ENCODE measurements around the gene TENM4. TPM values are rescaled to one million over a fixed set of nuclear protein-coding genes. Genes with fewer than 3 reads are reported as not detected.

Gene TENM4
- total and polyA plus RNA-seq, 4 donors, result 24.8 to 70.5 (median 38.1) TPM

GRCh38 chr11:78796956-78797355 lies 643.9 kb downstream of the TENM4 start:
- WGBS (ENCODE audit: insufficient coverage), result 88% methylated on average over 1 of the region's 2 CpGs

DNA sequence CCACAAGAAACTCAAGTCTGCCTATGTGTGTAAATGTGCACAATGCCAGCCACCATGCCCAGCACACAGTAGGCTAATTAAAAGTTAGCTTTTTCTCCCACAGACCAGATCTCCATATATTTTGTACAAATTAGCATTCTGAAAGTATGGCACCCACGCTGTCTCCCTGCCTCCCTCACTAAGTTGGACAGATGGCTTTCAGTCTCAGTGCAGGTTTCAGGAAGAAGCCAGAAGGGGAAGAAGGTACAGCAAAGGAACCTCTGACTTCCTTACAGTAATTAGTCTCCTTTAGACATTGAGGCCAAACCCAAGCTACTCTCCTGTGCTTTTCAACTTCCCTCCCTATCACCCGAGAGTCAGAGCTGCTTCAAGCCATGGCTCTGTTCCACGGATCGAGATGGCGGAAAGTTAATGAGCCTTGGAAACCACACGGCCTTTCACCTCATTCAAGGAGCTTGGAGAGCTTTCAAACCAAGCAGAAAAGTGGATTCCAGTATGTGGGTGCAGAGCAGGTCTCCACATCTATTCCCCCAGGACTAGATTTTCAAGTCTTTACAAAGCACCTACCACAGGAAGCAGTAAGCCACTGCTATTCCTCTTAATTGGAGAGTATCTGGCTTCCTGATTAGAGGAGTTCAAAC lies 645.1 kb downstream of the TENM4 start:
- 52% methylated on average over 2 of the region's 6 CpGs for WGBS (ENCODE audit: insufficient coverage)
- DNase-seq (ENCODE audit: low read depth in 4 of 6, low spot score in 6 of 6), result no peak

More at GRCh38 chr11:78796956-78797355, 643.9 kb downstream of the TENM4 start:
- Histone ChIP-seq H3K9me3 (ENCODE audit: control insufficient read depth, insufficient read depth, low read length) (no peaks in the 10 kb centered on the region), H3K27me3 (ENCODE audit: control insufficient read depth, insufficient read depth, low read length) (peaks cover 2% of the 10 kb centered on the region), H3K36me3 (ENCODE audit: control insufficient read depth, insufficient read depth, low read length) (peaks cover 12% of the 10 kb centered on the region), H3K4me3 (ENCODE audit: low read depth, low read length) (no peak overlapping the region), H3K4me1 (ENCODE audit: control insufficient read depth, insufficient read depth, low read length) (peaks cover 22% of the 10 kb centered on the region), H3K27ac (ENCODE audit: low read depth, low read length) (no peak overlapping the region)
- no peak for DNase-seq (ENCODE audit: low read depth in 4 of 6, low spot score in 6 of 6)

DNA sequence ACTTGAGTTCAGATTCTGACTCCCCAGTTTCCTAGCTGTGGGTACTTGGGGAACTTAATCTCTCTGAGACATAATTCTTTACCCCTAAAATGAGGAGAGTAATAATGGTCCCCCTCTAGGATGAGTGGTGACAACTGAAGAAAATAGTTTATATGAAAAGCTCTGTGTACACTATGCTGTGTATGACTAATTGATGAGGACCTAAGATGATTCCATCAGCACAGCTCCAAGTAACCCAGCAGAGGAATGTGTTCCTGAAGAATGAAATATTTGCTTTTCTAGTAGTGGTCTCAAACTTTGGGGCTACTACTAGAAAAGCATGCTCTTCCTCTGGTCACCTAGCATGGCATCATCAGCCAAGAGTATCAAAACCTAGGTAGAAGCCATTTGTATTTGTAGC lies 648.9 kb downstream of the TENM4 start:
- Histone ChIP-seq H3K27me3 (ENCODE audit: control insufficient read depth, insufficient read depth, low read length) (peaks cover 4% of the 10 kb centered on the region), H3K4me1 (ENCODE audit: control insufficient read depth, insufficient read depth, low read length) (peaks cover 6% of the 10 kb centered on the region), H3K9me3 (ENCODE audit: control insufficient read depth, insufficient read depth, low read length) (no peaks in the 10 kb centered on the region), H3K27ac (ENCODE audit: low read depth, low read length) (no peak overlapping the region), H3K4me3 (ENCODE audit: low read depth, low read length) (no peak overlapping the region), H3K36me3 (ENCODE audit: control insufficient read depth, insufficient read depth, low read length) (peaks cover 20% of the 10 kb centered on the region)
- no peak for DNase-seq (ENCODE audit: low read depth in 4 of 6, low spot score in 6 of 6)

More for the DNA sequence above, 645.1 kb downstream of the TENM4 start:
- H3K9me3 ChIP-seq (ENCODE audit: control insufficient read depth, insufficient read depth, low read length), result no peaks in the 10 kb centered on the region
- H3K4me3 ChIP-seq (ENCODE audit: low read depth, low read length), result no peak overlapping the region
- peaks cover 17% of the 10 kb centered on the region for H3K4me1 ChIP-seq (ENCODE audit: control insufficient read depth, insufficient read depth, low read length)
- peaks cover 12% of the 10 kb centered on the region for H3K36me3 ChIP-seq (ENCODE audit: control insufficient read depth, insufficient read depth, low read length)
- no peak overlapping the region for H3K27ac ChIP-seq (ENCODE audit: low read depth, low read length)
- peaks cover 2% of the 10 kb centered on the region for H3K27me3 ChIP-seq (ENCODE audit: control insufficient read depth, insufficient read depth, low read length)

- Histone ChIP-seq H3K9me3 (ENCODE audit: control insufficient read depth, insufficient read depth, low read length) (no peaks in the 10 kb centered on the region), H3K4me1 (ENCODE audit: control insufficient read depth, insufficient read depth, low read length) (peaks cover 6% of the 10 kb centered on the region), H3K36me3 (ENCODE audit: control insufficient read depth, insufficient read depth, low read length) (peaks cover 25% of the 10 kb centered on the region), H3K27ac (ENCODE audit: low read depth, low read length) (no peak overlapping the region), H3K27me3 (ENCODE audit: control insufficient read depth, insufficient read depth, low read length) (peaks cover 3% of the 10 kb centered on the region), H3K4me3 (ENCODE audit: low read depth, low read length) (no peak overlapping the region)
- WGBS (ENCODE audit: insufficient coverage), result no CpG with 5 or more reads among the region's 1 CpG
- no peak for DNase-seq (ENCODE audit: low read depth in 4 of 6, low spot score in 6 of 6)
Observed at GRCh38 chr11:78791254-78791653, 649.6 kb downstream of the TENM4 start.

- Histone ChIP-seq H3K9me3 (ENCODE audit: control insufficient read depth, insufficient read depth, low read length) (no peaks in the 10 kb centered on the region), H3K36me3 (ENCODE audit: control insufficient read depth, insufficient read depth, low read length) (peaks cover 25% of the 10 kb centered on the region), H3K27me3 (ENCODE audit: control insufficient read depth, insufficient read depth, low read length) (peaks cover 3% of the 10 kb centered on the region), H3K4me1 (ENCODE audit: control insufficient read depth, insufficient read depth, low read length) (peaks cover 8% of the 10 kb centered on the region), H3K4me3 (ENCODE audit: low read depth, low read length) (no peak overlapping the region), H3K27ac (ENCODE audit: low read depth, low read length) (no peak overlapping the region)
- DNase-seq (ENCODE audit: low read depth in 4 of 6, low spot score in 6 of 6), result no peak
Observed at GRCh38 chr11:78790784-78791183, 650.0 kb downstream of the TENM4 start.

- 90% methylated on average over 1 of the region's 1 CpG for WGBS (ENCODE audit: insufficient coverage)
- no peak for DNase-seq (ENCODE audit: low read depth in 4 of 6, low spot score in 6 of 6)
Observed at GRCh38 chr11:78789375-78789774, 651.5 kb downstream of the TENM4 start.

DNA sequence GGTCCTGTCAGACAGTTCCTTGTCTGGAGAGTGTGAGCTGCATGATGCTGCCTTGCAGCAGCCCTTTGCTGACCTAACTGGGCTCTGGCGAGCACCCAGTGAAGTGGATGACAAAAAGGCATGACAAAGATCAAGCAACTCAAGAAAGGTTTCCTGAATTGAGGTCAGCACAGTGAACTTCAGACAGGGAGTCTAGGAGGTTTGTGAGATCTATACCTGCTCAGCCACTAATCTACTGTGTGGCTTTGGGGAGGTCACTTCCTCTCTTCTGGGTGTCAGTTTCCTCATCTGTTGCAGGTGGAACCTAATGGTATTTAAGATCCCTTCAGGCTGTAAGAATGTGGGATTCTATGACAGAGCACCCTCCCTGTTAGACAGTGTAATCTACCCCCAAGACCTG lies 652.3 kb downstream of the TENM4 start:
- peaks cover 13% of the 10 kb centered on the region for H3K36me3 ChIP-seq (ENCODE audit: control insufficient read depth, insufficient read depth, low read length)
- peaks cover 3% of the 10 kb centered on the region for H3K27me3 ChIP-seq (ENCODE audit: control insufficient read depth, insufficient read depth, low read length)
- peaks cover 8% of the 10 kb centered on the region for H3K4me1 ChIP-seq (ENCODE audit: control insufficient read depth, insufficient read depth, low read length)
- H3K4me3 ChIP-seq (ENCODE audit: low read depth, low read length), result no peak overlapping the region
- no peak overlapping the region for H3K27ac ChIP-seq (ENCODE audit: low read depth, low read length)
- 86% methylated on average over 1 of the region's 1 CpG for WGBS (ENCODE audit: insufficient coverage)
- DNase-seq (ENCODE audit: low read depth in 4 of 6, low spot score in 6 of 6), result no peak
- H3K9me3 ChIP-seq (ENCODE audit: control insufficient read depth, insufficient read depth, low read length), result no peaks in the 10 kb centered on the region

More at GRCh38 chr11:78789375-78789774, 651.5 kb downstream of the TENM4 start:
- H3K9me3 ChIP-seq (ENCODE audit: control insufficient read depth, insufficient read depth, low read length), result no peaks in the 10 kb centered on the region
- no peak overlapping the region for H3K27ac ChIP-seq (ENCODE audit: low read depth, low read length)
- no peak overlapping the region for H3K4me3 ChIP-seq (ENCODE audit: low read depth, low read length)
- H3K27me3 ChIP-seq (ENCODE audit: control insufficient read depth, insufficient read depth, low read length), result peaks cover 3% of the 10 kb centered on the region
- peaks cover 18% of the 10 kb centered on the region for H3K36me3 ChIP-seq (ENCODE audit: control insufficient read depth, insufficient read depth, low read length)
- peaks cover 8% of the 10 kb centered on the region for H3K4me1 ChIP-seq (ENCODE audit: control insufficient read depth, insufficient read depth, low read length)

- Histone ChIP-seq H3K36me3 (ENCODE audit: control insufficient read depth, insufficient read depth, low read length) (peaks cover 13% of the 10 kb centered on the region), H3K4me1 (ENCODE audit: control insufficient read depth, insufficient read depth, low read length) (peaks cover 8% of the 10 kb centered on the region), H3K9me3 (ENCODE audit: control insufficient read depth, insufficient read depth, low read length) (no peaks in the 10 kb centered on the region), H3K27me3 (ENCODE audit: control insufficient read depth, insufficient read depth, low read length) (peaks cover 3% of the 10 kb centered on the region), H3K27ac (ENCODE audit: low read depth, low read length) (no peak overlapping the region), H3K4me3 (ENCODE audit: low read depth, low read length) (no peak overlapping the region)
- 77% methylated on average over 3 of the region's 3 CpGs for WGBS (ENCODE audit: insufficient coverage)
- DNase-seq (ENCODE audit: low read depth in 4 of 6, low spot score in 6 of 6), result peak in 1 of 6 donors; percentile 64
Observed at GRCh38 chr11:78787696-78788095, 653.1 kb downstream of the TENM4 start.

DNA sequence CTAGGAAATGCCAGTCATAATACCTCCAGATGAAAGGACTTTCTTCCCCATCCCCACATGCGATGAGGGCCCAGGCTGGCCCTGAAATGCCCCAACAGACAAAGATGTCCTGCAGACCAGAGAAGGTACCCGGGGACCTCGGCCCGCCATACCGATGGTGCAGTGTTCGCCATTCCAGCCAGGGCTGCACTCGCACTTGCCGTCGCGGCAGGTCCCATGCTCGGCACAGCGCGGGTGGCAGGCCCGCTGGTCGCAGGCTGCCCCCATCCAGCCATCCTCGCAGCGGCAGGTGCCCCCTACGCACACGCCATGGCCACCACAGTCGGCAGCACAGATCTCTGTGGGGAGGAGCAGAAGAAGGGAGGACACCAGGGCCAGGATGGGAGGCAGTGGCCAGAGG lies 654.1 kb downstream of the TENM4 start:
- 95% methylated on average over 20 of the region's 20 CpGs for WGBS (ENCODE audit: insufficient coverage)
- H3K36me3 ChIP-seq (ENCODE audit: control insufficient read depth, insufficient read depth, low read length), result peaks cover 13% of the 10 kb centered on the region
- H3K27me3 ChIP-seq (ENCODE audit: control insufficient read depth, insufficient read depth, low read length), result peaks cover 3% of the 10 kb centered on the region
- no peak for DNase-seq (ENCODE audit: low read depth in 4 of 6, low spot score in 6 of 6)
- H3K9me3 ChIP-seq (ENCODE audit: control insufficient read depth, insufficient read depth, low read length), result no peaks in the 10 kb centered on the region
- no peak overlapping the region for H3K4me3 ChIP-seq (ENCODE audit: low read depth, low read length)
- peaks cover 8% of the 10 kb centered on the region for H3K4me1 ChIP-seq (ENCODE audit: control insufficient read depth, insufficient read depth, low read length)
- H3K27ac ChIP-seq (ENCODE audit: low read depth, low read length), result no peak overlapping the region

DNA sequence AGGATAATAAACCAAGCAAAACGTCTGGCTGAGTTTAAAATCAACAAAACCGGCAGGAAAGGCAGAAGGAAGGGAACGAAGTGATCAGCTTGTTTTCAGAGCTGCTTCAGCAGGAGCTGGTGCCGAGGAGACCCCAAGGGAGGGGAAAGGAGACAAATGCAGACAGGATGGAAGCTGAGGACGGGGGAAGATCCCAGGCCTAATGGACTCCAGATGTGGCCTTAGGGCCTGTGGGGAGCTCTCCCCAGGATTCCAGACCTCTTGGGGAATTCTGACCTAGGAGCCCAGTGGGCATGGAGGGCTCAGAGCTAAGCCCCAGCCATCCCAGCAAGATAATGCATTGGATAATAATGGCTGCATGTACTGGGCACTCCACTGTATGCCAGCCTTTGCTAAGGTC lies 654.7 kb downstream of the TENM4 start:
- WGBS (ENCODE audit: insufficient coverage), result 46% methylated on average over 5 of the region's 5 CpGs
- peak in 2 of 6 donors; percentile 41 to 43 for DNase-seq (ENCODE audit: low read depth in 4 of 6, low spot score in 6 of 6)

More for the DNA sequence above, 654.7 kb downstream of the TENM4 start:
- peaks cover 8% of the 10 kb centered on the region for H3K4me1 ChIP-seq (ENCODE audit: control insufficient read depth, insufficient read depth, low read length)
- peaks cover 13% of the 10 kb centered on the region for H3K36me3 ChIP-seq (ENCODE audit: control insufficient read depth, insufficient read depth, low read length)
- peaks cover 3% of the 10 kb centered on the region for H3K27me3 ChIP-seq (ENCODE audit: control insufficient read depth, insufficient read depth, low read length)
- no peak overlapping the region for H3K4me3 ChIP-seq (ENCODE audit: low read depth, low read length)
- no peak overlapping the region for H3K27ac ChIP-seq (ENCODE audit: low read depth, low read length)
- no peaks in the 10 kb centered on the region for H3K9me3 ChIP-seq (ENCODE audit: control insufficient read depth, insufficient read depth, low read length)
